Skeletal muscle cell (primary cell): ENCODE data around the gene MAP2K6.

Experiments used
- DNase-seq: peaks from one replicate; pipeline ENCODE4 v3.0.0-alpha.2; 2010; ENCODE audit warnings: low read depth
- H3K4me3 ChIP-seq: 2 replicates; pipeline ENCODE4 v1.5.1; 2011; ENCODE audit warnings: low read depth, mild to moderate bottlenecking, control low read depth, low read length, moderate library complexity

MAP2K6 gene

GRCh38 chr17:69516911-69517310, 102.4 kb downstream of the MAP2K6 start:
- no peak for DNase-seq
- no peak overlapping the region for H3K4me3 ChIP-seq

GRCh38 chr17:69518951-69519350, 104.5 kb downstream of the MAP2K6 start:
- no peak for DNase-seq
- no peak overlapping the region for H3K4me3 ChIP-seq

GRCh38 chr17:69523244-69523861, 108.9 kb downstream of the MAP2K6 start:
- no peak for DNase-seq
- no peak overlapping the region for H3K4me3 ChIP-seq

GRCh38 chr17:69524854-69525253, 110.4 kb downstream of the MAP2K6 start:
- no peak overlapping the region for H3K4me3 ChIP-seq
- no peak for DNase-seq

- no peak for DNase-seq
- H3K4me3 ChIP-seq: no peak overlapping the region
Measured at GRCh38 chr17:69525920-69526841, 111.7 kb downstream of the MAP2K6 start.

GRCh38 chr17:69528035-69528434, 113.5 kb downstream of the MAP2K6 start:
- no peak for DNase-seq
- H3K4me3 ChIP-seq: no peak overlapping the region

GRCh38 chr17:69533481-69534234, 119.2 kb downstream of the MAP2K6 start:
- DNase-seq: no peak

GRCh38 chr17:69534235-69534621, 119.7 kb downstream of the MAP2K6 start:
- no peak overlapping the region for H3K4me3 ChIP-seq
- no peak for DNase-seq

More at GRCh38 chr17:69533481-69534234, 119.2 kb downstream of the MAP2K6 start:
- H3K4me3 ChIP-seq: no peak overlapping the region

- H3K4me3 ChIP-seq: no peak overlapping the region
- DNase-seq: no peak
Measured at GRCh38 chr17:69535016-69535570, 120.6 kb downstream of the MAP2K6 start.

- DNase-seq: no peak
- no peak overlapping the region for H3K4me3 ChIP-seq
Measured at GRCh38 chr17:69538795-69539194, 124.3 kb downstream of the MAP2K6 start.

GRCh38 chr17:69539274-69539673, 124.8 kb downstream of the MAP2K6 start:
- no peak overlapping the region for H3K4me3 ChIP-seq
- DNase-seq: no peak

- DNase-seq: peak; percentile 57
- no peak overlapping the region for H3K4me3 ChIP-seq
Measured at GRCh38 chr17:69539781-69540319, 125.4 kb downstream of the MAP2K6 start.

- DNase-seq: peak; percentile 33
- H3K4me3 ChIP-seq: no peak overlapping the region
Measured at GRCh38 chr17:69540356-69540755, 125.9 kb downstream of the MAP2K6 start.

GRCh38 chr17:69547230-69547629, 132.7 kb downstream of the MAP2K6 start:
- H3K4me3 ChIP-seq: no peak overlapping the region
- DNase-seq: no peak

GRCh38 chr17:69547947-69548346, 133.4 kb downstream of the MAP2K6 start:
- DNase-seq: no peak
- H3K4me3 ChIP-seq: no peak overlapping the region

GRCh38 chr17:69551212-69552010, 136.9 kb downstream of the MAP2K6 start:
- DNase-seq: no peak
- H3K4me3 ChIP-seq: no peak overlapping the region

GRCh38 chr17:69552986-69553667, 138.6 kb downstream of the MAP2K6 start:
- H3K4me3 ChIP-seq: no peak overlapping the region
- DNase-seq: no peak

- no peak overlapping the region for H3K4me3 ChIP-seq
- DNase-seq: no peak
Measured at GRCh38 chr17:69555056-69555455, 140.6 kb downstream of the MAP2K6 start.
